ENCODE measurements around the gene TBCD. TPM values are rescaled to one million over a fixed set of nuclear protein-coding genes. Genes with fewer than 3 reads are reported as not detected.

Gene TBCD
- total RNA-seq, 1 donor from 2014 or later: 49.9 TPM

DNA sequence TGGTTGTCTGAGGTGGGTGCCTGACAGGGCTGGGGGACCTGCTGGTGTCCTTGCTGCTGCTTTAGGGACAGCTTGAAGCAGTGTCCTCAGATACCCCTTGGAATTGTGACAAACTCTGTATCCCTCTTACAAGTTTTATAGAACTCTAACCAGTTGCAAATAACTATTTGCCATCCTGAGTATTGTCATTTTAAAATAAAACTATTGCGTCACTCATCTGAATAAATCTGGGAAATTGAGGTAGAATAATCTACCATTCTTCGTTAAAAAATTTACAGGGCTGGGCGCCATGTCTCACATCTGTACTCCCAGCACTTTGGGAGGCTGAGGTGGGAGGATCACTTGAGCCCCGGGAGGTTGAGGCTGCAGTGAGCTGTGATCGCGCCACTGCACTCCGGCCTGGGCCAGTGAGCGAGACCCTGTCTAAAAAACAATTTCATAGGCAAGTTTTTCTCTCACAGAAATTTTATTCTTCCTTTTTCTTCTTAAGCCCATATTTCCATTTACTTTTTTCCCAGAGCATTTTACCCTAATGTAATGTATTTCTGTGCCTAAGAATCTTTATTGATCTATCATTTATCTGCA is 73.8 kb downstream of the TBCD start:
- ATAC-seq (ENCODE audit: low read depth) (no peak), DNase-seq (no peak)
- Mint-ChIP-seq H3K9me3 (no peaks in the 10 kb centered on the region), H3K27me3 (no peaks in the 10 kb centered on the region), H3K4me3 (no peak overlapping the region), H3K36me3 (ENCODE audit: low read depth) (peaks cover 26% of the 10 kb centered on the region), H3K4me1 (no peaks in the 10 kb centered on the region), H3K27ac (no peak overlapping the region)
- intact Hi-C loops (cut with micrococcal nuclease): no loop called here
- POLR2A ChIA-PET: no interaction called here
- TF ChIP-seq, protein P1, sequence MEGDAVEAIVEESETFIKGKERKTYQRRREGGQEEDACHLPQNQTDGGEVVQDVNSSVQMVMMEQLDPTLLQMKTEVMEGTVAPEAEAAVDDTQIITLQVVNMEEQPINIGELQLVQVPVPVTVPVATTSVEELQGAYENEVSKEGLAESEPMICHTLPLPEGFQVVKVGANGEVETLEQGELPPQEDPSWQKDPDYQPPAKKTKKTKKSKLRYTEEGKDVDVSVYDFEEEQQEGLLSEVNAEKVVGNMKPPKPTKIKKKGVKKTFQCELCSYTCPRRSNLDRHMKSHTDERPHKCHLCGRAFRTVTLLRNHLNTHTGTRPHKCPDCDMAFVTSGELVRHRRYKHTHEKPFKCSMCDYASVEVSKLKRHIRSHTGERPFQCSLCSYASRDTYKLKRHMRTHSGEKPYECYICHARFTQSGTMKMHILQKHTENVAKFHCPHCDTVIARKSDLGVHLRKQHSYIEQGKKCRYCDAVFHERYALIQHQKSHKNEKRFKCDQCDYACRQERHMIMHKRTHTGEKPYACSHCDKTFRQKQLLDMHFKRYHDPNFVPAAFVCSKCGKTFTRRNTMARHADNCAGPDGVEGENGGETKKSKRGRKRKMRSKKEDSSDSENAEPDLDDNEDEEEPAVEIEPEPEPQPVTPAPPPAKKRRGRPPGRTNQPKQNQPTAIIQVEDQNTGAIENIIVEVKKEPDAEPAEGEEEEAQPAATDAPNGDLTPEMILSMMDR (IDR thresholded peaks at IDR 0.05): no peak
- CTCF ChIA-PET: no interaction called here

- CTCF ChIA-PET: no interaction called here
These were observed 74.3 kb downstream of the TBCD start for GRCh38 chr17:82826211-82826610.

GRCh38 chr17:82826956-82827355 is 75.1 kb downstream of the TBCD start:
- Mint-ChIP-seq H3K4me1 (no peaks in the 10 kb centered on the region), H3K27ac (no peak overlapping the region), H3K9me3 (no peaks in the 10 kb centered on the region), H3K27me3 (no peaks in the 10 kb centered on the region), H3K4me3 (no peak overlapping the region), H3K36me3 (ENCODE audit: low read depth) (peaks cover 29% of the 10 kb centered on the region)
- CTCF ChIA-PET: no interaction called here
- DNase-seq (no peak), ATAC-seq (ENCODE audit: low read depth) (no peak)
- POLR2A ChIA-PET: no interaction called here
- TF ChIP-seq, protein P1 (IDR thresholded peaks at IDR 0.05): no peak
- intact Hi-C loops (cut with micrococcal nuclease): no loop called here

More at GRCh38 chr17:82826211-82826610, 74.3 kb downstream of the TBCD start:
- ATAC-seq (ENCODE audit: low read depth) (no peak), DNase-seq (no peak)
- intact Hi-C loops (cut with micrococcal nuclease): no loop called here
- Mint-ChIP-seq H3K4me3 (no peak overlapping the region), H3K4me1 (no peaks in the 10 kb centered on the region), H3K27ac (no peak overlapping the region), H3K36me3 (ENCODE audit: low read depth) (peaks cover 26% of the 10 kb centered on the region), H3K9me3 (no peaks in the 10 kb centered on the region), H3K27me3 (no peaks in the 10 kb centered on the region)
- POLR2A ChIA-PET: no interaction called here
- TF ChIP-seq, protein P1 (IDR thresholded peaks at IDR 0.05): no peak

DNA sequence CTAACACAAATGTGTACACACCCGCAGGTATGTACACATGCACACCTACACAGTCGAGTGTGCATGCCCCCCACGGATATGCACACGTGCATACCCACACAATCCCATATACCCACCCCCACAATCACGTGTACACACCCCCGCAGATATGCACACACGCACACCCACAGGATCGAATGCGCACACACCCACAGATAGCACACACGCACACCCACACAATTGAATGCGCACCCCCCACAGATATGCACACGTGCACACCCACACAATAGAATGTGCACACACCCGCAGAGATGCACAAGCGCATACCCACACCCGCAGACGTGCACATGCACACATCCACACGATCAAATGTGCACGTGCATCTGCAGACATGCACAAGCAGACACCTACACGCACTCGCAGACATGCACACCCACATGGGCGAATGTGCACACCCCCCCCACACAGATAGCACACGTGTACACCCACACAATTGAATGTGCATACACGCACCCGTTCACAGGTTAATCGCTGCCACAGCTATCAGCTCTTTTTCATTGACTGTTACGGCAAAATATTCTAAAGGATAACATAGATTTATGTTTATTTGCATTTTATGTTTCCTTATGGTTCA is 77.1 kb downstream of the TBCD start:
- intact Hi-C loops (cut with micrococcal nuclease): no loop called here
- CTCF ChIA-PET: no interaction called here
- no peak overlapping the region for H3K27ac Mint-ChIP-seq
- DNase-seq: no peak
- H3K4me1 Mint-ChIP-seq: no peaks in the 10 kb centered on the region
- POLR2A ChIA-PET: no interaction called here
- TF ChIP-seq, protein P1 (IDR thresholded peaks at IDR 0.05): no peak
- H3K9me3 Mint-ChIP-seq: no peaks in the 10 kb centered on the region
- H3K27me3 Mint-ChIP-seq: no peaks in the 10 kb centered on the region
- ATAC-seq (ENCODE audit: low read depth): no peak
- H3K36me3 Mint-ChIP-seq (ENCODE audit: low read depth): peaks cover 31% of the 10 kb centered on the region
- H3K4me3 Mint-ChIP-seq: no peak overlapping the region

GRCh38 chr17:82830249-82830661 is 78.4 kb downstream of the TBCD start:
- POLR2A ChIA-PET: no interaction called here
- ATAC-seq (ENCODE audit: low read depth) (no peak), DNase-seq (no peak)
- Mint-ChIP-seq H3K9me3 (no peaks in the 10 kb centered on the region), H3K36me3 (ENCODE audit: low read depth) (peaks cover 33% of the 10 kb centered on the region), H3K4me1 (no peaks in the 10 kb centered on the region), H3K27ac (no peak overlapping the region), H3K27me3 (no peaks in the 10 kb centered on the region), H3K4me3 (no peak overlapping the region)
- intact Hi-C loops (cut with micrococcal nuclease): no loop called here
- TF ChIP-seq, protein P1 (IDR thresholded peaks at IDR 0.05): no peak
- CTCF ChIA-PET: interaction anchor here (0.7 kb wide), 1 partner anchor 9 kb away, joined by 3 read pairs; no protein-coding TSS in a partner anchor

All from activated B cell treated with CpG ODN at 0.5 μM for 24 hours (primary cell).